Measurements from ENCODE around the gene SDHAF2.

The SDHAF2 gene

GRCh38 chr11:61487342-61488025, 57.6 kb downstream of the SDHAF2 start:
- POLR2A ChIA-PET = no interaction called here
- TF ChIP-seq CTCF (IDR thresholded peaks at IDR 0.05; ENCODE audit: control extremely low read depth, extremely low read depth, low read depth, missing control alignments) = no peak
- CTCF ChIA-PET = interaction anchor here (0.7 to 5.3 kb wide), 5 partner anchors 9 to 151 kb away, joined by 3 to 28 read pairs (median 4); no protein-coding TSS in a partner anchor
- no peak for DNase-seq (ENCODE audit: extremely low spot score)

GRCh38 chr11:61488651-61489291, 58.8 kb downstream of the SDHAF2 start:
- no peak for TF ChIP-seq CTCF (IDR thresholded peaks at IDR 0.05; ENCODE audit: control extremely low read depth, extremely low read depth, low read depth, missing control alignments)
- ChIA-PET POLR2A (no interaction called here), CTCF (interaction anchor here (1.4 to 1.6 kb wide), 2 partner anchors 12 to 28 kb away, joined by 6 to 8 read pairs; no protein-coding TSS in a partner anchor)
- no peak for DNase-seq (ENCODE audit: extremely low spot score)

GRCh38 chr11:61489833-61490721, 60.2 kb downstream of the SDHAF2 start:
- CTCF ChIA-PET = interaction anchor here (0.6 to 1.6 kb wide), 4 partner anchors 11 to 122 kb away, joined by 3 to 6 read pairs (median 4); no protein-coding TSS in a partner anchor
- POLR2A ChIA-PET = no interaction called here
- DNase-seq (ENCODE audit: extremely low spot score) = no peak
- no peak for TF ChIP-seq CTCF (IDR thresholded peaks at IDR 0.05; ENCODE audit: control extremely low read depth, extremely low read depth, low read depth, missing control alignments)

- no peak for TF ChIP-seq CTCF (IDR thresholded peaks at IDR 0.05; ENCODE audit: control extremely low read depth, extremely low read depth, low read depth, missing control alignments)
- no peak for DNase-seq (ENCODE audit: extremely low spot score)
- ChIA-PET CTCF (interaction anchor here (1.0 to 1.4 kb wide), 3 partner anchors 15 to 147 kb away, joined by 3 to 4 read pairs (median 4); no protein-coding TSS in a partner anchor), POLR2A (no interaction called here)
Observed at GRCh38 chr11:61491736-61492395, 61.9 kb downstream of the SDHAF2 start.

- TF ChIP-seq CTCF (IDR thresholded peaks at IDR 0.05; ENCODE audit: control extremely low read depth, extremely low read depth, low read depth, missing control alignments) = no peak
- ChIA-PET CTCF (interaction anchor here (0.8 to 2.2 kb wide), 7 partner anchors 12 to 158 kb away, joined by 3 to 10 read pairs (median 4); no protein-coding TSS in a partner anchor), POLR2A (no interaction called here)
- no peak for DNase-seq (ENCODE audit: extremely low spot score)
Observed at GRCh38 chr11:61494381-61494961, 64.5 kb downstream of the SDHAF2 start.

Measured in GM10248 (cell line).